ENCODE measurements around the gene UVRAG.

DNA sequence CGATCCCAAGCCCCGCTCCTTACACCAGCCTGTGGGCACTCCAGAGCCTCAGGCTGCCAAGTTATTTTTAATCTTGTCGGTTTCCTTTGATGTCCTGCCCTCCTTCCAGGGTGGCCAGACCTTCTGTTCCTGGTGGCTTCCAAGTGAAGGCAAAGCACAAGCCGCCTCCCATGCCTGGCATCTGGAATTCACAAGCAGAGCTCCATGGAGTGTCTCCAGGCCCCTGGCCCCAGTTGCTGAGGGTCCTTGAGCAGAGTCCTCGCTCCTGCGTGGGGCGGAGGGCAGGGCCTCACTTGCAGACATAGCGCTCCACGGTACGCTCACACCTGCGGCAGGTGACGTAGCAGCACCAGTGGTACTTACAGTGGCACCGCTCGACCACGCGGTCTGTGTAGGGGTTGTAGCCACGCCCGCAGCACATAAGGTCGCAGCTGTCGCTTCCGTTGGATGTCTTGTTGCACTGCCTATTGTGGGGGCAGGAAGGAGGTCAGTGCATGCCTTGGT, 371.8 kb downstream of the UVRAG start:
- TF ChIP-seq, protein P1, sequence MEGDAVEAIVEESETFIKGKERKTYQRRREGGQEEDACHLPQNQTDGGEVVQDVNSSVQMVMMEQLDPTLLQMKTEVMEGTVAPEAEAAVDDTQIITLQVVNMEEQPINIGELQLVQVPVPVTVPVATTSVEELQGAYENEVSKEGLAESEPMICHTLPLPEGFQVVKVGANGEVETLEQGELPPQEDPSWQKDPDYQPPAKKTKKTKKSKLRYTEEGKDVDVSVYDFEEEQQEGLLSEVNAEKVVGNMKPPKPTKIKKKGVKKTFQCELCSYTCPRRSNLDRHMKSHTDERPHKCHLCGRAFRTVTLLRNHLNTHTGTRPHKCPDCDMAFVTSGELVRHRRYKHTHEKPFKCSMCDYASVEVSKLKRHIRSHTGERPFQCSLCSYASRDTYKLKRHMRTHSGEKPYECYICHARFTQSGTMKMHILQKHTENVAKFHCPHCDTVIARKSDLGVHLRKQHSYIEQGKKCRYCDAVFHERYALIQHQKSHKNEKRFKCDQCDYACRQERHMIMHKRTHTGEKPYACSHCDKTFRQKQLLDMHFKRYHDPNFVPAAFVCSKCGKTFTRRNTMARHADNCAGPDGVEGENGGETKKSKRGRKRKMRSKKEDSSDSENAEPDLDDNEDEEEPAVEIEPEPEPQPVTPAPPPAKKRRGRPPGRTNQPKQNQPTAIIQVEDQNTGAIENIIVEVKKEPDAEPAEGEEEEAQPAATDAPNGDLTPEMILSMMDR (IDR thresholded peaks at IDR 0.05): no peak
- no peak for TF ChIP-seq POLR2A (IDR thresholded peaks at IDR 0.05)
